ENCODE results near the gene OSBPL5.

Gene OSBPL5

DNA sequence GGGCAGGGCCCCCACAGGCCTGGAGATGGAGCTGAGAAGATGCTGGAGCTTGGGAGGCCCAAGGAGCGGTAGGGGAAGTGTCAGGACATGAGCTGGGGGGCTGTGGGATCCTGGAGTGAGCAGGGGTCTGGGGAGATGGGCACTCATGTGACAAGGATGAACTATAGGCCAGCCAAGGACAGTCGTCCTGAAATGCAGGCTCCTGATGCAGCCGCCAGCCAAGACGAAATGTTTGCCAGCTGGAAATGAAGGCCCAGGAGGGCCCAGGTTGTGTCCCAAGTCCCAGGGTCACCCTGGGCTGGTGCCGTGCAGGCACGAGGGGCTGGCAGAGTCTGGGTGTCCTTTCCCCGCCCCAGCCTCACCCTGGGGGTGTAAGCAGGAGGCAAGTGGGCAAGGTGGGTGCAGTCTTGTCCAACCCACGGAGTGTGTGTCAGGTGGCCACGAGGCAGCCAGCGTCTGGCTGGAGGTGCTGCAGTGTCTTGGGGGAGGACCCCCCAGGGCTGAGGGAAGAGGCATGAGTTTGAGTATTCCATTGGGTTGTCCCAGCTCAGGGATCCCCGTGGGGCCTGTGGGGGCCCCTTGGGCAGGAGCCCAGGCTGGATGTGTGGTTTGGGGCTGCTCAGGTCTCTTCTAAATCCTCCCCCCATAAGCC lies 32.1 kb upstream of the OSBPL5 start:
- DNase-seq (ENCODE audit: low read depth), result no peak

- DNase-seq (ENCODE audit: low read depth), result no peak
These were observed 31.3 kb upstream of the OSBPL5 start for GRCh38 chr11:3196161-3197043.

DNA sequence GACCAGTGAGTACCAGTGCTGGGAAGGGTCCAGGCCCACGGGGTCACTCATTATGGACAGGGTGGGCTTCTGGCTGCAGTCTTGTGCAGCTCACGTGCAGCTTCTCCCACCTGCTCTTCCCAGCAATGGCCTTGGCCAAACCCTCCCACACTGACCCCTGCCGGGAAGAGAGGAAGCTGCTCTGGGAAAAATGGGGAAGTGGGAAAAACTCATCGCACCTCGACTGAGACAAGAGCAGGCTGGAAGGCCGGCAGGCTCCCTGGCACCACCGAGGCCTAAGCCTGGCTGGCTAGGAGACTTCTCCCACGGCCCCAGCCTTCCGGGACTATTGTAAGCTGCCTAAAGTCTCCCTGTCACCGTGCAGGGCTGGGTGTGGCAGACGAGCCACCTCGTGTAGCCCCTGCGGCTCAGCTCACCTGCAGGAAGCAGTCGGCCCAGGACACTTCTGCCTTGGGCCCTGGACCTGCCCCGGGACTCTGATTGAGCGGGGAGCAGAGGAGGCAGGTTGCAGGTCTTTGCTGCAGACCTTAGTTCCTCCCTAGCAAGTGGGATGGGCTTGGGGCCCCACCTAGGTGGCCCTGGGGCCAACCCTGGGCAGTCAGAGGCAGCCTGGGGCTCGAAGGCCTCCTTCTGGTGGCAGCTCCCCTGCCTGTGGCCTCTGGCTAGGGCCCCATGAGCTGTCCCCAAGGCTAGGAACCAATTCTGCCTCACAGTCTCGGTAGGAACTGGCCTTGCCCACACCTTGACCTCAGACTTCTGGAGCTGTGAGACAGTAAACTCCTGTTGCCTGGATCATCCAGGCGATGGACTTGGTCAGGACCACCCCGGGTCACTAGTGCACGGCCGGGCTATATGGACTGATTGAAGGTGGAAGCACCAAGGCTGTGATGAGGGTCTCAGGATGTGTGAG lies 30.4 kb upstream of the OSBPL5 start:
- DNase-seq (ENCODE audit: low read depth), result no peak

GRCh38 chr11:3194016-3194816 lies 29.1 kb upstream of the OSBPL5 start:
- no peak for DNase-seq (ENCODE audit: low read depth)

GRCh38 chr11:3193373-3194015 lies 28.4 kb upstream of the OSBPL5 start:
- no peak for DNase-seq (ENCODE audit: low read depth)

DNA sequence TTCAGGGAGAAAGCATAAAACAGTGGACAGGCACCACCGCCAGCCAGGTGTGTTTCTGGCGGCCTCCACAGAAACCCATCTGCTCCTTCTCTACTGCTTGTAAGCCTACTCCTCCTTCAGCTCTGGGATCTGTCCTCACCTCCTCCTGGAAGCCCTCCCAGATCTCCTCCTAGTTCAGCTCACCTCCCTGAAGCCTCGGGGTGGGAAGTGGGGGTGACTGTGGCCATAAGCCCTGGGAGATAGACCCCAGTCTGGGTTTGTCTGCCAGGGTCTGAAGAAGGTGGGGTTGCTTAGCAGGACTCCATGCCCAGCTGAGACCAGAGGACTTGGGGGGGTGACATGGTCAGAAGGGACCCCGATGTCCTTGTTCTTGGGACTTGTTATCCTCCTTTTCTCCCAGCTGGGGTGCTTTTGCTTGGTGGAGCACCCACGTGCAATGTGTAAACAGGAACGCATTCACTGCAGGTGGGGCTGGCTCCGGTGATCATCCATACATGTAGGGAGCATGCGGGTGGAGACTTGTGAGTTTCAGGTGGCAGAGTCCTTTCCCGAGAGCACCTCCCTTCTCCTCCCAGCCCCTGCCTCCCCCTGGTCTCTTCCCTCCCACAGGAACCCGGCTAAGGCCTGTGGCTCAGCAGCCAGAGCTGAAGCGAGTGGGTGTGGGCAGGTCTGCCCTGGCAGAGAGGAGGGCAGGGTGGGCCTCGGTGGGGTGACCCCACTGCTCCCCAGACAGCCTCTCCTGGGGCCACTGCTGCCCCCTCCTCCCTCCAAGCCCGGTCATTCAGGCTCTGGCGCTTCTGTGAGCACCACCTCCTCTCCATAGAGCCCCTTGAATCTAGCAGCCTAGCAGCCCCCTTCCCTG lies 27.6 kb upstream of the OSBPL5 start:
- no peak for DNase-seq (ENCODE audit: low read depth)

GRCh38 chr11:3191586-3192324 lies 26.6 kb upstream of the OSBPL5 start:
- DNase-seq (ENCODE audit: low read depth), result no peak

DNA sequence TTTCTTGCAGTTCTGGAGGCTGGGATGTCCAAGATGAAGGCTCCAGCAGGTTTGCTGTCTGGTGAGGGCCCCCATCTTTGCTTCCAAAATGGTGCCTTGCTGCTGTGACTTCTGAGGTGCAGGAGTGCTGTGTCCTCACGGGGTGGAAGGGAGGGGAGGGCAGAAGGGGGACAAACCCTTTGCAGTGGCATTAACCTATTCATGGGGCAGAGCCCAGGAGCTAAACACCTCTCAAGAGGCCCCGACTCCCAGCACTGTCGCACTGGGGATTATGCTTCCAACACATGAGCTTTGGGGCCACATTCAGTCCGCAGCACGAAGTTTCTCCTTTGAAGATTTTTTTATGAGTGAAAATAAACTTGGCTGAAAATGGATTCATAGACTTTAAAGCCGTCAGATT lies 25.5 kb upstream of the OSBPL5 start:
- no peak for DNase-seq (ENCODE audit: low read depth)

DNA sequence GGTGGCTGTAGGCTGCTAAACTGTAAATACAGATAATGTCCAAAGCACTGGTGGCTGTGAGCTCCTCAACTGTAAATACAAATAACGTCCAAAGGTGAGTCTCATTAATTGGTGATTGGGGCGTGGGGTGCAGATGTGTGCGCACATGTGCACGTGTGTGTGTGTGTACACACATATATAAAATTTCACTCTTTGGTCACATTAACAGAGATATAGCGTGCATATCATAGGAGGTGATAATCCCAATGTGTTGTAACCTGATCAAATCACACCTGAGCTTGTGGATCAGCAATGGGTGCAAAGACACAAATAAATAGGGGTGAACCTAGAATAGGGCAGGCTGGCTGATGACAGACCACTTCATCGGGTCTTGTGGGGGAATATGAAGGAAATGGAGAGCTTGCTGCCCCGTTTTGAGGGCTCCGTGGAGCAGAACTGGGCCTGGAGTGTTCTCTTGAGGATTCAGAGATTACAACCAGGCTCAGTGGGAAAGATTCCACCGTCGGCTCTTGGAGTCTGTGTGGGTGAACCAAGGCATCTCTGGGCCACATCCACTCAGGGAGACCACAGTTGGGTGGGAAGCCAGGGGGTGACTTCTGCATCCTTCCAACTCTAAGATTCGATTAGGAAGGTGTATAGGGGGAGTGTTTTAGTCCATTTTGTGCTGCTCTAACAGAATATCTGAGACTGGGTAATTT lies 24.9 kb upstream of the OSBPL5 start:
- no peak for DNase-seq (ENCODE audit: low read depth)

DNA sequence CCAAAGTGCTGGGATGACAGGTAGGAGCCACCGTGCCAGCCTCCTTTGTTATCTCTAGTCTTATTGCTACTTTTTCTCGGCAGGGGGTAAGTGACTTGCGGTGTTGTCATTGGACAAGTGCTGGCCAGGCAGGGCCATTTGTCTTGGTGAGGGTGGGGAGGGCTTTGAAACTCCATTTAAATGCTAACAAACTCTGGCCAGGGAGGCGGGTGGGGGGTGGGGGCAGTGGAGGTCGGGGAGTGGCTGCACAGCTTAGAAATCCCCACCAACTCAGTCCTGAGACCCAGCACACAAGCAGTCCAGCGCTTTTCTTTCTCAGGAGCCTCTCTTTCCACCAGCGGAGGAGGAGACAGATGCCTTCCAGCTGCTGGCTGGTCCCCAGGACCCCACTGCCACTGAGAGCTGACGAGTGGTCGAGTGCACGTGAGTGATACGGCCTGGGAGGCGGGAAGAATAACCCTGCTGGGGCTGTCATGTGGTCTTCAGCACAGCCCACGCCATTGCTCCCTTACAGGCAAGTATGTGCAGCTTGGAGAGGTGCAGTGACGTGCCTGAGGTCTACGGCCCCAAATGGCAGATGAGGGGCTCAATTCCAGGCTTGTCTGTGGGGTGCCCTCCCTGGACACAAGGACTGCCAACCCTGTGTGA lies 24.2 kb upstream of the OSBPL5 start:
- no peak for DNase-seq (ENCODE audit: low read depth)

DNA sequence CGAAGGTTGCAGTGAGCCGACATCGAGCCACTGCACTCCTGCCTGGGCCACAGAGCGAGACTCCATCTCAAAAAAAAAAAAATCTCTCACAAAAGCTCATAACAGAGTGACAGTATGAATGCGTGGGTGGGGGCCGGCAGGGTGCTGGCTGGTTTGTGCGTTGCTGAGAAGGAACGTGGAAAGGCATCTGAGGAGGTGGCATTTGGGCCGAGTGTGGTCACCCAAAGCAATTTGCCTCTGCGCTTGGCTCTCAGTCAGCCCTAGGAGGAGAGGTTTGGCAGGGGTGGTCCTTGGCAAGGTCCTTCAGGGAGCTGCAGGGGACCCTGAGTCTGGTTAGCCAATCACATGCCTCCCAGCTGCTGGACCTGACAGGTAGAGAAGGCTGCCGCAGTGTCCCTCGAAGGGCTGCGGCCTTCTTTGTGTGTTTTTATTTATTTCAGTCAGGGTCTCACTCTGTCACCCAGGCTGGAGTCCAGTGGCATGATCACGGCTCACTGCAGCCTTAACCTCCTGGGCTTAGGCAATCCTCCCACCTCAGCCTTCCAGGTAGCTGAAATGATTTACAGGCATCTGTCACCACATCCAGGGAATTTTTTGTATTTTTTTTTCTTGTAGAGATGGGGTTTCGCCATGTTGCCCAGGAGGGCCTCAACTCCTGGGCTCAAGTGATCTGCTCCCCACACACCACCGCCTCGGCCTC lies 23.5 kb upstream of the OSBPL5 start:
- DNase-seq (ENCODE audit: low read depth), result no peak

- no peak for DNase-seq (ENCODE audit: low read depth)
These were observed 21.2 kb upstream of the OSBPL5 start for GRCh38 chr11:3186166-3186953.

DNA sequence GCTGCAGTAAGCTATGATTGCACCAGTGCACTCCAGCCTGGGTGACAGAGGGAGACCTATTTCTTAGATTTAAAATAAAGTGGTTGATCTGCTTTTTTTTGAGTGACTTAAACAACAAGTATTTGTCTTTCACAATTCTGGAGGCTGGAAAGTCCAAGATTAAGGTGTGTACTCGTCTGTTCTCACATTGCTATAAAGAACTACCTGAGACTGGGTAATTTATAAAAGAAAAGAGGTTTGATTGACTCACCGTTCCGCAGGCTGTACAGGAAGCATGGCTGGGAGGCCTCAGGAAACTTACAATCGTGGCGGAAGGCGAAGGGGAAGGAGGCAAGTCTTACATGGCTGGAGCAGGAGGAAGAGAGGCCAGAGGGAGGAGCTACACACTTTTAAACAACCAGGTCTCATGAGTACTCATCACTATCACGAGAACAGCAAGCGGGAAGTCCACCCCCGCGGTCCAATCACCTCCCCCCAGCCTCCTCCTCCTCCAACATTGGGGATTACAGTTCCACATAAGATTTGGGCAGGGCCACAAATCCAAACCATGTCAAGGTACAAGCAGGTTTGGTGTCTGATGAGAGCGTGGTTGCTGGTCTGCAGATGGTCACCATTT lies 19.7 kb upstream of the OSBPL5 start:
- DNase-seq (ENCODE audit: low read depth), result no peak

DNA sequence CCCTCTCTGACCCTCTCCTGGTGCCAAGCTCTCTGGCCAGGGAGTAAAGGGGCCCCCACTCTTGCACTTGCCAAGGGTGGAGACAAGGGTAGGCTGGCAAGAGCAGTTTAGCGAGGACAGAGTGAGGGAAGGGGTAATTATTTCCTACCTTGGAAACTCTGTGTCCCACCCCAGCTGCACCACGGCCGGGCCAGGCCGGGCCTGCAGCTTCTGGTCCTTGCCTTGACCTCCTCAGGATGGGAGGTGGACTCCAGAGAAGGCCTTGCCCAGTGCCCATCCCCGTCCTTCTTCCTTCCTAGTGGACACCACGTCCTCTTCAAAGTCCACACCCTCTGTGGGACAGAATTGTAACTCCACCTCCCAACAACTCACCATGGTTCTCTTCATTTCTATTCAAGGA lies 18.4 kb upstream of the OSBPL5 start:
- no peak for DNase-seq (ENCODE audit: low read depth)

- DNase-seq (ENCODE audit: low read depth), result no peak
These were observed 17.3 kb upstream of the OSBPL5 start for GRCh38 chr11:3182462-3182852.

DNA sequence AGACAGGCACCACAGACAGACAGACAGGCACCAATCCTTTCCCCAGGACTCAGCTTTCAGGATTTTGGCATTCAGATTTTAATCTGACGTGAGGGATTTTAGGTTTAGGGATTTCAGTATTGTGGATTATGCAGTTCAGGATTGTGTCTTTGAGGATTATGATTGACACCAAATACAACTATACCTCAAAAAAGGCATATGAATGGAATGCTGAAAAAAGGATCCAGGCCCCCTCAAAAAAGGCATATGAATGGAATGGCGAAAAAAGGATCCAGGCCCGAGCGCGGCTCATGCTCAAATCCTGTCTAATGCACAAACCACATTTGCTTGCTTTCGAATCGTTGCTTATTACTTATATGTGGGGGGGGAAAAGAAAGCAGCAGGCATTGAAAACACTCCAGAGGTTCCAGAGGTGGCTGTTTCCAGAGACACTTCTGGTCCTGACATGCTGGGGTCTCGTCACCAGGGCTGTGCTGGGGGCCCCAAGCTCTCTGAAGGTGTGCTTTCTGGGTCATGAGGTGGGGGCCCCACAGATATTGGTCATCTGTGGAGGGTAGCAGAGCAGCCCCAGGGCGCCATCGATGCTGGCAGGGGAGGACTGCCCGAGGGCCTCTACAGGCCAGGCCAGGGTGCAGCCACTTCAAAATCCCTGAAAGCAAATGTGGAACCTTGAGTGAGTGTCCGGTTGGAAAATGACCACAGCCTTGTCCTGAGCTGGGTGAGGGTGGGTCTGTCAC lies 16.8 kb upstream of the OSBPL5 start:
- DNase-seq (ENCODE audit: low read depth), result no peak

Data from stromal cell of bone marrow (primary cell).